ENCODE data around the gene DNAH10.

Gene DNAH10

GRCh38 chr12:123847019-123847418 is 84.9 kb downstream of the DNAH10 start:
- no peak overlapping the region for H3K27ac Mint-ChIP-seq
- TF ChIP-seq, protein P1, sequence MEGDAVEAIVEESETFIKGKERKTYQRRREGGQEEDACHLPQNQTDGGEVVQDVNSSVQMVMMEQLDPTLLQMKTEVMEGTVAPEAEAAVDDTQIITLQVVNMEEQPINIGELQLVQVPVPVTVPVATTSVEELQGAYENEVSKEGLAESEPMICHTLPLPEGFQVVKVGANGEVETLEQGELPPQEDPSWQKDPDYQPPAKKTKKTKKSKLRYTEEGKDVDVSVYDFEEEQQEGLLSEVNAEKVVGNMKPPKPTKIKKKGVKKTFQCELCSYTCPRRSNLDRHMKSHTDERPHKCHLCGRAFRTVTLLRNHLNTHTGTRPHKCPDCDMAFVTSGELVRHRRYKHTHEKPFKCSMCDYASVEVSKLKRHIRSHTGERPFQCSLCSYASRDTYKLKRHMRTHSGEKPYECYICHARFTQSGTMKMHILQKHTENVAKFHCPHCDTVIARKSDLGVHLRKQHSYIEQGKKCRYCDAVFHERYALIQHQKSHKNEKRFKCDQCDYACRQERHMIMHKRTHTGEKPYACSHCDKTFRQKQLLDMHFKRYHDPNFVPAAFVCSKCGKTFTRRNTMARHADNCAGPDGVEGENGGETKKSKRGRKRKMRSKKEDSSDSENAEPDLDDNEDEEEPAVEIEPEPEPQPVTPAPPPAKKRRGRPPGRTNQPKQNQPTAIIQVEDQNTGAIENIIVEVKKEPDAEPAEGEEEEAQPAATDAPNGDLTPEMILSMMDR (IDR thresholded peaks at IDR 0.05; ENCODE audit: unreplicated experiment in 3 of 3) = no peak
- peaks cover 3% of the 10 kb centered on the region for H3K9me3 Mint-ChIP-seq
- H3K27me3 Mint-ChIP-seq (ENCODE audit: low read depth) = peaks cover 2% of the 10 kb centered on the region
- H3K4me1 Mint-ChIP-seq = peaks cover 10% of the 10 kb centered on the region
- no peak overlapping the region for H3K4me3 Mint-ChIP-seq
- no peaks in the 10 kb centered on the region for H3K36me3 Mint-ChIP-seq (ENCODE audit: low read depth)

GRCh38 chr12:123847876-123848275 is 85.8 kb downstream of the DNAH10 start:
- no peaks in the 10 kb centered on the region for H3K36me3 Mint-ChIP-seq (ENCODE audit: low read depth)
- TF ChIP-seq, protein P1 (IDR thresholded peaks at IDR 0.05; ENCODE audit: unreplicated experiment in 3 of 3) = no peak
- H3K27me3 Mint-ChIP-seq (ENCODE audit: low read depth) = peaks cover 4% of the 10 kb centered on the region
- H3K4me1 Mint-ChIP-seq = peaks cover 10% of the 10 kb centered on the region
- H3K9me3 Mint-ChIP-seq = peaks cover 3% of the 10 kb centered on the region
- H3K4me3 Mint-ChIP-seq = no peak overlapping the region
- no peak overlapping the region for H3K27ac Mint-ChIP-seq

GRCh38 chr12:123849517-123849916 is 87.4 kb downstream of the DNAH10 start:
- peak overlapping the region in 1 of 3 experiments; percentile 72 for H3K27ac Mint-ChIP-seq

GRCh38 chr12:123850246-123851134 is 88.4 kb downstream of the DNAH10 start:
- peaks cover 3% of the 10 kb centered on the region for H3K9me3 Mint-ChIP-seq
- no peak overlapping the region for H3K27ac Mint-ChIP-seq
- H3K4me3 Mint-ChIP-seq = no peak overlapping the region
- TF ChIP-seq, protein P1 (IDR thresholded peaks at IDR 0.05; ENCODE audit: unreplicated experiment in 3 of 3) = no peak
- H3K27me3 Mint-ChIP-seq (ENCODE audit: low read depth) = peaks cover 9% of the 10 kb centered on the region
- peaks cover 10% of the 10 kb centered on the region for H3K4me1 Mint-ChIP-seq
- H3K36me3 Mint-ChIP-seq (ENCODE audit: low read depth) = no peaks in the 10 kb centered on the region

More at GRCh38 chr12:123849517-123849916, 87.4 kb downstream of the DNAH10 start:
- TF ChIP-seq, protein P1 (IDR thresholded peaks at IDR 0.05; ENCODE audit: unreplicated experiment in 3 of 3) = no peak
- peaks cover 8% of the 10 kb centered on the region for H3K27me3 Mint-ChIP-seq (ENCODE audit: low read depth)
- no peaks in the 10 kb centered on the region for H3K36me3 Mint-ChIP-seq (ENCODE audit: low read depth)
- peaks cover 3% of the 10 kb centered on the region for H3K9me3 Mint-ChIP-seq
- peaks cover 10% of the 10 kb centered on the region for H3K4me1 Mint-ChIP-seq
- H3K4me3 Mint-ChIP-seq = no peak overlapping the region

GRCh38 chr12:123853396-123854070 is 91.4 kb downstream of the DNAH10 start:
- Mint-ChIP-seq H3K9me3 (no peaks in the 10 kb centered on the region), H3K4me1 (peaks cover 10% of the 10 kb centered on the region), H3K27me3 (ENCODE audit: low read depth) (peaks cover 10% of the 10 kb centered on the region), H3K4me3 (no peak overlapping the region), H3K27ac (no peak overlapping the region), H3K36me3 (ENCODE audit: low read depth) (no peaks in the 10 kb centered on the region)
- TF ChIP-seq, protein P1 (IDR thresholded peaks at IDR 0.05; ENCODE audit: unreplicated experiment in 3 of 3) = no peak

All from nephron (organoid).